Esophagus squamous epithelium (tissue), 5 donors: Measurements from ENCODE around the gene GET3. TPM values are rescaled to one million over a fixed set of nuclear protein-coding genes. Genes with fewer than 3 reads are reported as not detected.
"Not testable (repeated sequence)": the region's sequence is repeated elsewhere in the genome, so short reads cannot be mapped to it uniquely, and the experiment has no call there.

Experiments
- DNase-seq: peaks from one replicate; lab custom pipeline; 2025; lab: John Stamatoyannopoulos, UW
- H3K27ac ChIP-seq, 4 donors: fragments of 200-600 bp; sonication (generic); one replicate each; pipeline ENCODE4 v1.5.1; 2016 to 2019; ENCODE audit warnings: mild to moderate bottlenecking in 1 of 4
- H3K27me3 ChIP-seq, 4 donors: fragments of 200-600 bp; sonication (generic); 1 replicate in 3 of 4; 2 replicates in 1 of 4; pipeline versions ENCODE4 v1.5.1 to v1.6.0; 2017 to 2021; ENCODE audit warnings: antibody characterized with exemption in 1 of 4
- H3K36me3 ChIP-seq, 3 donors: fragments of 200-600 bp; sonication (generic); one replicate each; pipeline ENCODE4 v1.5.1; 2016 to 2019
- H3K4me1 ChIP-seq, 3 donors: fragments of 200-600 bp; sonication (generic); one replicate each; pipeline ENCODE4 v1.5.1; 2017 to 2019
- H3K4me3 ChIP-seq, 4 donors: fragments of 200-600 bp; sonication (generic); 1 replicate in 3 of 4; 2 replicates in 1 of 4; pipeline ENCODE4 v1.5.1; 2016 to 2019; ENCODE audit warnings: mild to moderate bottlenecking in 2 of 4, moderate library complexity in 1 of 4
- H3K9me3 ChIP-seq, 3 donors: fragments of 200-600 bp; sonication (generic); one replicate each; pipeline ENCODE4 v1.5.1; 2016 to 2019
- CTCF ChIP-seq, 6 experiments: fragments of 450-650 bp in 4 of 6; fragments of 200-600 bp in 2 of 6; sonication (generic) in 2 of 6; IDR thresholded peaks; one replicate each; pipeline ENCODE4 v1.5.1; 2016 to 2019; ENCODE audit warnings: antibody characterized with exemption in 6 of 6, mild to moderate bottlenecking in 4 of 6, moderate library complexity in 4 of 6
- POLR2A ChIP-seq, 4 donors: fragments of 450-650 bp; IDR thresholded peaks; one replicate each; pipeline ENCODE4 v1.6.1; 2017; ENCODE audit warnings: antibody characterized with exemption in 4 of 4, mild to moderate bottlenecking in 4 of 4, moderate library complexity in 3 of 4
- WGBS, 2 donors: methylation state at CpG; one replicate each; pipeline ENCODE4 v1.1.5; 2018; 5-methylcytosine and 5-hydroxymethylcytosine counted together
- intact Hi-C: fragments of 100-400 bp; cut with DNase I; formaldehyde crosslinking; loops from one replicate; pipeline ENCODE4 v1.15.0; 2022
- total RNA-seq, 4 donors: library from RNA; depleted of rRNA; stranded (reverse); fragments of >200 nt; gene quantifications; one replicate each; pipeline ENCODE4 v1.1.0, GENCODE V29; 2016
- donor health status: DM: yes; HTN: yes; CAD: no.

The GET3 gene
- total RNA-seq, 4 donors from 2014 or later: 36.8 to 69.9 (median 51.2) TPM

DNA sequence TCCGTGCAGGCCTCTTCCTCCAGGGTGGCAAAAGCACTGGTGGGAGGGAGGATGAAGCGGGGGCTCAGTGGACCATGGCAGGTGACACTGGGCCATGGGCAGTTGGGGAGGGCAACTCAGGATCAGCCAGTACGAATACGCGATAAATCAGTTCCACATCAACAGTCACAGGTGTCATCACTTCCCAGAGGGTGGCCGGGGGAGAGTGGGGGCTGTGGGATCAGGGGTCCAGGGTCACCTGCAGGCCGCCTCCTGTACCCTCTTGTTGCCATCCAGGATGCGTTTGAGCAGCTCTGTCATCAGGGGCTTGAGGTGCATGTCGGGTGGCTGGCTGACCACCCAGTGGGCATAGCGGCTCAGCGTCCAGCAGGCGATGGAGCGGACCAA, 31.0 kb upstream of the GET3 start:
- intact Hi-C loops: no loop called here
- WGBS, 2 donors: 89 to 93% methylated on average over 3 to 8 of the region's 13 CpGs
- H3K36me3 ChIP-seq: peaks cover 56 to 100% (median 82%) of the 10 kb centered on the region in 3 donors

GRCh38 chr19:12708641-12709040, 28.7 kb upstream of the GET3 start:
- WGBS, 2 donors: 87 to 90% methylated on average over 4 to 8 of the region's 8 CpGs
- DNase-seq: no peak
- intact Hi-C loops: no loop called here
- Histone ChIP-seq H3K4me3 (no peak overlapping the region), H3K36me3 (peaks cover 52 to 99% (median 69%) of the 10 kb centered on the region in 3 donors), H3K9me3 (no peaks in the 10 kb centered on the region), H3K27ac (no peak overlapping the region), H3K4me1 (no peaks in the 10 kb centered on the region), H3K27me3 (no peaks in the 10 kb centered on the region)
- TF ChIP-seq POLR2A (IDR thresholded peaks at IDR 0.05): no peak
- TF ChIP-seq CTCF (IDR thresholded peaks at IDR 0.05): no peak

More for the DNA sequence above, 31.0 kb upstream of the GET3 start:
- Histone ChIP-seq H3K4me3 (no peak overlapping the region), H3K9me3 (no peaks in the 10 kb centered on the region), H3K27me3 (no peaks in the 10 kb centered on the region), H3K4me1 (no peaks in the 10 kb centered on the region), H3K27ac (no peak overlapping the region)
- no peak for DNase-seq
- TF ChIP-seq POLR2A (IDR thresholded peaks at IDR 0.05) (no peak), CTCF (IDR thresholded peaks at IDR 0.05) (no peak)

- no peak for DNase-seq
These were observed 26.1 kb upstream of the GET3 start for GRCh38 chr19:12711187-12711586.

DNA sequence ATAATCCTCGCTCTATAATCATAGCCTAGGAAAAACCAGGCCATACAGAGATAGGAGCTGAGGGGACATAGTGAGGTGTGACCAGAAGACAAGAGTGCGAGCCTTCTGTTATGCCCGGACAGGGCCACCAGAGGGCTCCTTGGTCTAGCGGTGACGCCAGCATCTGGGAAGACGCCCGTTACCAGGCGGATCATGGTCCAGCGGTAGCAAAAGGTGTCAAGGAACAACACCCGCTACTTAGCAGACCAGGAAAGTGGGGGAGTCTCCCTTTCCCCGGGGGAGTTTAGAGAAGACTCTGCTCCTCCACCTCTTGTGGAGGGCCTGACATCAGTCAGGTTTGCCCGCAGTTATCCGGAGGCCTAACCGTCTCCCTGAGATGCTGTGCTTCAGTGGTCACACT, 25.2 kb upstream of the GET3 start:
- not testable (repeated sequence) for H3K4me1 ChIP-seq, H3K27me3 ChIP-seq, H3K4me3 ChIP-seq, H3K27ac ChIP-seq, H3K9me3 ChIP-seq, DNase-seq
- intact Hi-C loops: loop anchor here (10.0 kb wide), 1 partner anchor 93 kb away; the partner anchor contains the start of genes PRDX2, RNASEH2A and THSD8
- peaks cover 51 to 99% (median 61%) of the 10 kb centered on the region in 3 donors for H3K36me3 ChIP-seq
- TF ChIP-seq CTCF (IDR thresholded peaks at IDR 0.05): peak in 5 of 6 experiments; percentile 30 to 59 (median 39)
- 67 to 82% methylated on average over 4 to 6 of the region's 14 CpGs for WGBS, 2 donors

More at GRCh38 chr19:12711187-12711586, 26.1 kb upstream of the GET3 start:
- H3K9me3 ChIP-seq: no peaks in the 10 kb centered on the region
- H3K4me1 ChIP-seq: no peaks in the 10 kb centered on the region
- no peak overlapping the region for H3K27ac ChIP-seq
- intact Hi-C loops: loop anchor here (10.0 kb wide), 1 partner anchor 94 kb away; the partner anchor contains the start of genes PRDX2, RNASEH2A and THSD8
- no peak overlapping the region for H3K4me3 ChIP-seq
- peaks cover 56 to 99% (median 69%) of the 10 kb centered on the region in 3 donors for H3K36me3 ChIP-seq
- TF ChIP-seq CTCF (IDR thresholded peaks at IDR 0.05) (no peak), POLR2A (IDR thresholded peaks at IDR 0.05) (no peak)
- WGBS, 2 donors: 100% methylated on average over 2 to 6 of the region's 17 CpGs
- no peaks in the 10 kb centered on the region for H3K27me3 ChIP-seq

- intact Hi-C loops: loop anchor here (10.0 kb wide), 1 partner anchor 91 kb away; the partner anchor contains the start of genes PRDX2, RNASEH2A and THSD8
- 87 to 93% methylated on average over 7 to 8 of the region's 9 CpGs for WGBS, 2 donors
- not testable (repeated sequence) for DNase-seq, H3K4me3 ChIP-seq, H3K9me3 ChIP-seq, H3K27me3 ChIP-seq, H3K27ac ChIP-seq
- Histone ChIP-seq H3K4me1 (peaks cover 0 to 18% (median 0%) of the 10 kb centered on the region in 3 donors), H3K36me3 (peaks cover 51 to 99% (median 64%) of the 10 kb centered on the region in 3 donors)
These were observed 24.0 kb upstream of the GET3 start for GRCh38 chr19:12713304-12713703.
